MM.1S (cell line): ENCODE measurements around the gene ARSK.

ENCODE experiments used
- CTCF ChIP-seq: fragments of 300-600 bp; sonication (generic); IDR thresholded peaks from 2 replicates; pipeline ENCODE4 v1.5.1; 2016; ENCODE audit warnings: antibody characterized with exemption, low read length, mixed read lengths
- EZH2phosphoT487 ChIP-seq: fragments of 300-600 bp; sonication (generic); IDR thresholded peaks from 2 replicates; pipeline ENCODE4 v1.6.1; 2018; ENCODE audit warnings: antibody characterized with exemption, low read length

GRCh38 chr5:95519151-95519550 is 35.8 kb upstream of the ARSK start:
- TF ChIP-seq CTCF (no peak), EZH2phosphoT487 (no peak)
